Neural cell (in vitro differentiated cells): Measurements from ENCODE around the gene MIS12. TPM values are rescaled to one million over a fixed set of nuclear protein-coding genes. Genes with fewer than 3 reads are reported as not detected.

Source experiments
- polyA plus RNA-seq: library from polyadenylated mRNA; depleted of rRNA; stranded (reverse); fragments of >200 nt; gene quantifications from 2 replicates; pipeline ENCODE4 v1.2.3, GENCODE V29; 2014

MIS12 gene
- polyA plus RNA-seq, 1 donor from 2014 or later, result 41.4 TPM

Other genes starting within 250 kb of the MIS12 start
- gene RABEP1, start 204.3 kb upstream of the MIS12 start, polyA plus RNA-seq, result 61.1 and 67.0 TPM in 2 replicates
- gene NUP88, start 66.9 kb upstream of the MIS12 start, polyA plus RNA-seq, result 86.5 and 92.9 TPM in 2 replicates
- gene RPAIN, start 66.4 kb upstream of the MIS12 start, polyA plus RNA-seq, result 438 and 451 TPM in 2 replicates
- 222 and 247 TPM in 2 replicates for gene C1QBP, start 47.4 kb upstream of the MIS12 start, polyA plus RNA-seq
- 12.4 and 14.2 TPM in 2 replicates for gene DHX33, start 17.6 kb upstream of the MIS12 start, polyA plus RNA-seq
- gene DERL2, start 388 bp upstream of the MIS12 start, polyA plus RNA-seq, result 54.9 and 64.4 TPM in 2 replicates
- gene NLRP1, start 97.9 kb downstream of the MIS12 start, polyA plus RNA-seq, result 249 and 255 TPM in 2 replicates